OCI-LY1 (cell line): ENCODE results near the gene TEPSIN.

Source experiments
- EZH2 ChIP-seq: fragments of 200-600 bp; sonication (generic), shearing (Covaris generic); IDR thresholded peaks from 2 replicates; pipeline ENCODE4 v1.8.0; 2017; ENCODE audit warnings: borderline replicate concordance, mixed run types, mild to moderate bottlenecking, antibody characterized with exemption, low read length, moderate library complexity, mixed read lengths
- TF ChIP-seq, protein P1 (sequence below): fragments of 200-600 bp; sonication (generic), shearing (Covaris generic); IDR thresholded peaks from 2 replicates; pipeline ENCODE4 v1.5.1; 2017; ENCODE audit warnings: mild to moderate bottlenecking, antibody characterized with exemption, low read length, moderate library complexity, mixed read lengths

DNA sequence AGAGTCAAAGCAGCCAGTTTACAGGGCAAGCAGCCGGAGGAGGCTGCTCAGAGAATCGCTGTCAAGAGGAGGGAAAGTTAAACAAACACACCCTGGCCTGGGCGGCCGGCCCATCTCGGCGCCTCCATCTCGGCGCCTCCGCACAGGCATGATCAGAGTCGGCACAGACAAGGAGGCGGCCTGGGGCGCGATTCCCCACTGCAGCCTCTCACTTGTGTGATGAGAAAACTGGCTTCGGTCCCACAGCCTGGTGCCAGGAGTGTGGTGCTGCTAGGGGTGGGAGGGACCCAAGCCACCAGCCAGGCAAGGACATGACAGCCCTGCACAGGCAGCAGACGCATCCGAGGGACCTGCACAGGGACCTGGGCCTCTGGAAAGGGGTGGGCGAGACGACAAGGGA is 38.6 kb upstream of the TEPSIN start:
- TF ChIP-seq, protein P1, sequence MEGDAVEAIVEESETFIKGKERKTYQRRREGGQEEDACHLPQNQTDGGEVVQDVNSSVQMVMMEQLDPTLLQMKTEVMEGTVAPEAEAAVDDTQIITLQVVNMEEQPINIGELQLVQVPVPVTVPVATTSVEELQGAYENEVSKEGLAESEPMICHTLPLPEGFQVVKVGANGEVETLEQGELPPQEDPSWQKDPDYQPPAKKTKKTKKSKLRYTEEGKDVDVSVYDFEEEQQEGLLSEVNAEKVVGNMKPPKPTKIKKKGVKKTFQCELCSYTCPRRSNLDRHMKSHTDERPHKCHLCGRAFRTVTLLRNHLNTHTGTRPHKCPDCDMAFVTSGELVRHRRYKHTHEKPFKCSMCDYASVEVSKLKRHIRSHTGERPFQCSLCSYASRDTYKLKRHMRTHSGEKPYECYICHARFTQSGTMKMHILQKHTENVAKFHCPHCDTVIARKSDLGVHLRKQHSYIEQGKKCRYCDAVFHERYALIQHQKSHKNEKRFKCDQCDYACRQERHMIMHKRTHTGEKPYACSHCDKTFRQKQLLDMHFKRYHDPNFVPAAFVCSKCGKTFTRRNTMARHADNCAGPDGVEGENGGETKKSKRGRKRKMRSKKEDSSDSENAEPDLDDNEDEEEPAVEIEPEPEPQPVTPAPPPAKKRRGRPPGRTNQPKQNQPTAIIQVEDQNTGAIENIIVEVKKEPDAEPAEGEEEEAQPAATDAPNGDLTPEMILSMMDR: no peak
- no peak for TF ChIP-seq EZH2
